ENCODE results near the gene SNAPC4. TPM values are rescaled to one million over a fixed set of nuclear protein-coding genes. Genes with fewer than 3 reads are reported as not detected.

Gene SNAPC4
- total RNA-seq, 1 donor from 2014 or later: 3.2 TPM

DNA sequence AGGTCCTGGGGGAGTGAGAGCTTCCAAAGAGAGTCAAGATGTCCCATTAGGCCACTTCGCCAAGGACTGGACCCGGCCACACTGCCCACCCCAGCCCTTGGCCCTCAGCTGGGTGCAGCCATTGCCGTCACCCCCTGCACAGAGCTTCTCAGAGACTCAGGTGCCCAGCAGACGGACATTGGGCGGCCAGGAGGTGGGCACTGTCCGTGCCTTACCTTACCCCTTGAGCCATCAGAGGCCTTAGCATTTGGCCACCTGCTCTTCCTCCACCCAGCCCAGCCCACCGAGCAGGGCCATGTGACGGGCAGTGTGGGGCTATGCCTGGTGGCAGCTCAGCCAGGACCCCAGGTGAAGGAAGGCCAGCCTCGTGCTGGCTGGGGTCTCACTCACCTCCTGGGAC, 33.1 kb downstream of the SNAPC4 start:
- no peak overlapping the region for H3K4me3 ChIP-seq
- TF ChIP-seq POLR2AphosphoS5 (IDR thresholded peaks at IDR 0.05; ENCODE audit: insufficient read depth in 1 of 2, low read depth in 1 of 2) (no peak), POLR2A (IDR thresholded peaks at IDR 0.05) (no peak)
- TF ChIP-seq, protein P1, sequence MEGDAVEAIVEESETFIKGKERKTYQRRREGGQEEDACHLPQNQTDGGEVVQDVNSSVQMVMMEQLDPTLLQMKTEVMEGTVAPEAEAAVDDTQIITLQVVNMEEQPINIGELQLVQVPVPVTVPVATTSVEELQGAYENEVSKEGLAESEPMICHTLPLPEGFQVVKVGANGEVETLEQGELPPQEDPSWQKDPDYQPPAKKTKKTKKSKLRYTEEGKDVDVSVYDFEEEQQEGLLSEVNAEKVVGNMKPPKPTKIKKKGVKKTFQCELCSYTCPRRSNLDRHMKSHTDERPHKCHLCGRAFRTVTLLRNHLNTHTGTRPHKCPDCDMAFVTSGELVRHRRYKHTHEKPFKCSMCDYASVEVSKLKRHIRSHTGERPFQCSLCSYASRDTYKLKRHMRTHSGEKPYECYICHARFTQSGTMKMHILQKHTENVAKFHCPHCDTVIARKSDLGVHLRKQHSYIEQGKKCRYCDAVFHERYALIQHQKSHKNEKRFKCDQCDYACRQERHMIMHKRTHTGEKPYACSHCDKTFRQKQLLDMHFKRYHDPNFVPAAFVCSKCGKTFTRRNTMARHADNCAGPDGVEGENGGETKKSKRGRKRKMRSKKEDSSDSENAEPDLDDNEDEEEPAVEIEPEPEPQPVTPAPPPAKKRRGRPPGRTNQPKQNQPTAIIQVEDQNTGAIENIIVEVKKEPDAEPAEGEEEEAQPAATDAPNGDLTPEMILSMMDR (IDR thresholded peaks at IDR 0.05): no peak
- intact Hi-C loops (cut with DNase I): loop anchor here (5.0 to 10.0 kb wide), 2 partner anchors 52 to 165 kb away; no protein-coding TSS in a partner anchor

DNA sequence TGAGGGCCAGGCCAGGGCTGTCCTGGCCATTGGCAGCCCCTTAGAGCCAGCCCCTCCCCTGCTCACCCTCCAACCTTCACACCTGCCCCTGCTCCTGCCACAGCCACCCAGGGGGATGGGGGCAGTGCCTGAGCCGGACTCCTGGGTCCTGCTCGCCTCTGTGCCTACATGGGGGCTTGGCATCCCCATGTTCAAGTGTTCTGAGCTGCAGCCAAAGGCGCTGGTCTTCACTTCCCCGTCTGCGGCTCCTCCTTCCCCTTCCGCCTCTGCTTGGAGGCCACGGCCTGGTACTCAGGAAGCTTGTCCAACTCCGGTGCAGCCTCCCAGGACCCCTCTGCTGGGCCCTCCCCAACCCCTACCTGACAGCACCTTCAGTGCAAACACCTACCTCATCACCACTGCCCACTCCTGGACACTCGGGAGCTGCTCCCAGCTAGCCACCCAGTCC, 34.2 kb downstream of the SNAPC4 start:
- Histone ChIP-seq H3K9me3 (no peaks in the 10 kb centered on the region), H3K4me3 (no peak overlapping the region), H3K27me3 (no peaks in the 10 kb centered on the region), H3K36me3 (no peaks in the 10 kb centered on the region), H3K4me1 (peaks cover 37% of the 10 kb centered on the region), H3K27ac (no peak overlapping the region)
- DNase-seq (ENCODE audit: extremely low spot score in 2 of 2): no peak
- intact Hi-C loops (cut with DNase I): loop anchor here (5.0 to 10.0 kb wide), 2 partner anchors 51 to 163 kb away; no protein-coding TSS in a partner anchor
- no peak for TF ChIP-seq POLR2A (IDR thresholded peaks at IDR 0.05)
- TF ChIP-seq, protein P1 (IDR thresholded peaks at IDR 0.05): no peak
- TF ChIP-seq POLR2AphosphoS5 (IDR thresholded peaks at IDR 0.05; ENCODE audit: insufficient read depth in 1 of 2, low read depth in 1 of 2): no peak

More for the DNA sequence above, 33.1 kb downstream of the SNAPC4 start:
- H3K27me3 ChIP-seq: no peaks in the 10 kb centered on the region
- no peak overlapping the region for H3K27ac ChIP-seq
- no peaks in the 10 kb centered on the region for H3K9me3 ChIP-seq
- H3K36me3 ChIP-seq: no peaks in the 10 kb centered on the region
- peaks cover 28% of the 10 kb centered on the region for H3K4me1 ChIP-seq
- no peak for DNase-seq (ENCODE audit: extremely low spot score in 2 of 2)

DNA sequence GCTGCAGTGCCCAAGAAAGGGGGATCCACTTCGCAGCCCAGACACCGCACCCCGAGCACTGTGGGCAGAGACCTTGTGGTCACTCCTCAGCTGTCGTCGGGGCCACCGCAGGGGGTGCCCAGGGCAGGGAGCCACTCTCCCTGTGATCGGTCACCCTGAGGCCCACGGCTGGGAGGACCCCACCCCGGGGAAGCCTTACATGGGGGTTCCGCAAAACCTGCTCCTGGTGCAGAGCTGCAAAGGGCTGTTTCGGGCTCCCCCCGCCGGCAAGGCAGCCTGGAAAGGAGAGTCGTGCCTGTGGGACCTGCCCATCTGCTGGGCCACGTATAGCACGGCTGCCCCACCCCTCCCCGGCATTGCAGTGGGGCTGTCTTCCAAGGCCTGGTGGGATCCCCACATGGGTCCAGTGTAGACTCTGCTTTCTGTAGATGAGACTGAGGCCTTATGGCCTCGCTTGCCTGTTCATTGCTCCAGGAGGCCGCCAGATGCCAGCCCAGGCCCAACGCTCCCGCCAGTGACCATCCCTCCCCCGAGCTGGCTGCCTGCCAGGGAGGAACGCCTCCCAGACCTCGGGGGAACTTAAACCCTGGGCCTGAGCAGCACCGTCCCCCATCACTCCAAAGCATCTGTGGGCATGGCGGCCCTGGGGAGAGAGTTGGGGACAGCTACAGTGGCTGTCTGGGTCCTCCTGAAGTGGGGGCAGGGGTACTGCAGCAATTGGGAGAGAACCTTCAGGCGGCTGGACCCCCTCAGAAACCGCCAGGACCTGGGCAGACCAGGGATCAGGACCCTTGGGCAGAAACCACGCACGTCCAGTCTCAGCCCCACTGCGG, 34.8 kb downstream of the SNAPC4 start:
- intact Hi-C loops (cut with DNase I): loop anchor here (5.0 to 10.0 kb wide), 2 partner anchors 50 to 163 kb away; no protein-coding TSS in a partner anchor
- no peak overlapping the region for H3K27ac ChIP-seq
- peaks cover 39% of the 10 kb centered on the region for H3K4me1 ChIP-seq
- no peaks in the 10 kb centered on the region for H3K27me3 ChIP-seq
- no peak for DNase-seq (ENCODE audit: extremely low spot score in 2 of 2)
- H3K9me3 ChIP-seq: no peaks in the 10 kb centered on the region
- no peaks in the 10 kb centered on the region for H3K36me3 ChIP-seq
- no peak for TF ChIP-seq POLR2AphosphoS5 (IDR thresholded peaks at IDR 0.05; ENCODE audit: insufficient read depth in 1 of 2, low read depth in 1 of 2)
- TF ChIP-seq, protein P1 (IDR thresholded peaks at IDR 0.05): no peak
- TF ChIP-seq POLR2A (IDR thresholded peaks at IDR 0.05): no peak
- H3K4me3 ChIP-seq: no peak overlapping the region

DNA sequence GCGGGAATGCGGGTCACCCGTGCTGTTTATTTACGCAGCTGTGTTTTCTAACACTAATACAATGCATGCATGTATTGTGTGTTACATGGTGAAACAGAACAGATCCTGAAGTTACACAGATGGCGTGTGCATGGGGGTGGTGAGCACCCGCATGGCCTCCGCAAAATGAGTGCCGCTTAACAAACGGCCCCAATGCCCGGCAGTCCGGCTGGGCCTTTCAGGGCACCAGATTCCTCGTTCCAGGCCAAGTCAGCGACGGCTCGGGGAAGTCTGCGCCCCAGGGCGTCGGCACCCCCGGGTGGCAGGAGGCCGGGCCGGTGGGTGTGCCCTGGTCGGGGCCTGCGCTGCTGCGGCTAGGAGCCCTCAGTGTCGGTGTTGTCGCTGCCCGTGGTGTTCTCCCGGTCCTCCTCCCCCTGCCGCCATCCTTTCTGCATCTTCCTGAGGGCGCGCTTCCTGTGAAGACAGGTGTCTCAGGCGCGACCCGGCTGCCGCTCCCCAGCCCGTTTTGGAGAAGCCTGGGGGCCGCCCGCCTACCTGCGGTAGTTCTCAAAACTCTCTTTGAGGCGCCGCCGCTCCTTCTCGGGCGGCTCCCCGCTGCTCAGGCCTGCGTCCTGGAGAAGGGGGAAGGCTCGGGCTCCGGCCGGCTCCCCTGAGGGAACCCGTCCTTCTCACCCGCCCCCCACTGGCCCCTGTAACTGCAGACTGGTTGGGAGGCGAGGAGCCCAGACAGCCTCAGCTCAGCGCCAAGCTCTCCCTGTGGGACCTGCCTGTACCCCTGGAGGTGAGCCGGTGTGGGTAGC, 35.8 kb downstream of the SNAPC4 start:
- Histone ChIP-seq H3K36me3 (no peaks in the 10 kb centered on the region), H3K9me3 (no peaks in the 10 kb centered on the region), H3K4me3 (peak overlapping the region; percentile 75 to 99), H3K27me3 (no peaks in the 10 kb centered on the region), H3K27ac (no peak overlapping the region), H3K4me1 (peaks cover 39% of the 10 kb centered on the region)
- no peak for DNase-seq (ENCODE audit: extremely low spot score in 2 of 2)
- intact Hi-C loops (cut with DNase I): loop anchor here (10.0 kb wide), 1 partner anchor 49 kb away; no protein-coding TSS in a partner anchor
- TF ChIP-seq POLR2A (IDR thresholded peaks at IDR 0.05): no peak
- TF ChIP-seq POLR2AphosphoS5 (IDR thresholded peaks at IDR 0.05; ENCODE audit: insufficient read depth in 1 of 2, low read depth in 1 of 2): no peak
- TF ChIP-seq, protein P1 (IDR thresholded peaks at IDR 0.05): peak in 1 of 3 experiments; percentile 48

Data from vagina (tissue), 2 donors.